MCF 10A (cell line): ENCODE measurements around the gene PTCD3. TPM values are rescaled to one million over a fixed set of nuclear protein-coding genes. Genes with fewer than 3 reads are reported as not detected.

ENCODE experiments used
- BruUV-seq: library from RNA; stranded (reverse); fragments of 400-500 nt; replicated peaks from 2 replicates; lab custom pipeline; 2021; lab: Mats Ljungman, UMichigan
- CTCF ChIA-PET: fragments of 300-600 bp; sonication (Branson Sonifier 250); formaldehyde crosslinking; extraction: SDS; loops from one replicate; lab custom pipeline; 2021; ENCODE audit warnings: antibody characterized with exemption, inconsistent platforms; lab: Yijun Ruan, JAX
- POLR2A ChIA-PET: fragments of 300-600, 350-650 bp; sonication (Branson Sonifier 250); formaldehyde crosslinking; extraction: SDS; loops from one replicate; lab custom pipeline; 2020; ENCODE audit warnings: antibody characterized with exemption, inconsistent platforms; lab: Yijun Ruan, JAX
- DNase-seq: peaks from one replicate; pipeline ENCODE4 v3.0.0-alpha.2; 2018; ENCODE audit not compliant: unreplicated experiment
- H3K27ac Mint-ChIP-seq: one replicate; pipeline ENCODE4 v1.8.0; 2022; ENCODE audit warnings: mild to moderate bottlenecking, low read depth, mixed read lengths; ENCODE audit not compliant: unreplicated experiment
- H3K27me3 Mint-ChIP-seq: one replicate; pipeline ENCODE4 v1.8.0; 2022; ENCODE audit warnings: mixed read lengths; ENCODE audit not compliant: insufficient read depth, unreplicated experiment
- H3K36me3 Mint-ChIP-seq: one replicate; pipeline ENCODE4 v1.8.0; 2022; ENCODE audit warnings: mild to moderate bottlenecking, moderate library complexity, mixed read lengths; ENCODE audit not compliant: insufficient read depth, unreplicated experiment
- H3K4me1 Mint-ChIP-seq: one replicate; pipeline ENCODE4 v1.8.0; 2022; ENCODE audit warnings: mixed read lengths; ENCODE audit not compliant: insufficient read depth, unreplicated experiment
- H3K4me3 Mint-ChIP-seq: one replicate; pipeline ENCODE4 v1.8.0; 2022; ENCODE audit warnings: mild to moderate bottlenecking, moderate library complexity, mixed read lengths; ENCODE audit not compliant: unreplicated experiment
- H3K9me3 Mint-ChIP-seq: one replicate; pipeline ENCODE4 v1.8.0; 2022; ENCODE audit warnings: mixed read lengths; ENCODE audit not compliant: unreplicated experiment
- intact Hi-C: fragments of 100-400 bp; cut with micrococcal nuclease; formaldehyde crosslinking; loops from 2 replicates; pipeline ENCODE4 v1.14.1; 2022
- total RNA-seq: library from RNA; stranded (reverse); gene quantifications from 2 replicates; pipeline ENCODE4 v1.2.3, GENCODE V29; 2022
- TF ChIP-seq, protein P1 (sequence below): fragments of 200-600 bp; IDR thresholded peaks from one replicate; pipeline ENCODE4 v1.8.0; 2022; ENCODE audit warnings: antibody characterized with exemption, mild to moderate bottlenecking; ENCODE audit not compliant: unreplicated experiment

Gene PTCD3
- total RNA-seq, 1 experiment from 2014 or later: 95.3 TPM

DNA sequence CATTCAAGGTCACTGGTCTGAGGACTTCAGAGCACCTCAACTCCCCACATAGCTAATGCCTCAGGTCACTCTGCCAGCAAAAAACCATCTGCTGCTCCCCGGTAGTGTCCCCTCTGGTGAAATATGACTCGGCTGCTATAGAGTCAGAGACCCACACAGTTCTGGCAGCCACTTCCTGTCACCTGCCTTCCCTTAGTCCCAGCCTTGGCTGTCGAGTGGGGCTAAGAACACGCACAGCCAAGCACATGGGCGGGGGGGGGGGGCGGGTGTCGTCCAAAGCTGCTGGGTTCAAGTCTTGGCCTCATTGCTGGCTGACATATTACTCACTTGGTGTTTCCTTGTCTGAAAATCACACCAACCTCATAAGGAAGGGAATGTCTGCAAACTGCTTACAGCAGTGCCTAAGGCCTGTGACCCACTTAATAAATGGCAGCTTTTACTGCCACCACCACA, 37.9 kb upstream of the PTCD3 start:
- Mint-ChIP-seq H3K27me3 (no peaks in the 10 kb centered on the region), H3K27ac (no peak overlapping the region), H3K4me3 (no peak overlapping the region), H3K36me3 (peaks cover 74% of the 10 kb centered on the region), H3K4me1 (peaks cover 10% of the 10 kb centered on the region), H3K9me3 (no peaks in the 10 kb centered on the region)
- intact Hi-C loops: no loop called here
- POLR2A ChIA-PET: interaction anchor here (0.5 to 1.3 kb wide), 3 partner anchors 8 to 312 kb away, joined by 3 to 5 read pairs (median 3); no protein-coding TSS in a partner anchor
- CTCF ChIA-PET: interaction anchor here (1.1 kb wide), 2 partner anchors 9 to 12 kb away, joined by 3 to 6 read pairs; no protein-coding TSS in a partner anchor
- TF ChIP-seq, protein P1, sequence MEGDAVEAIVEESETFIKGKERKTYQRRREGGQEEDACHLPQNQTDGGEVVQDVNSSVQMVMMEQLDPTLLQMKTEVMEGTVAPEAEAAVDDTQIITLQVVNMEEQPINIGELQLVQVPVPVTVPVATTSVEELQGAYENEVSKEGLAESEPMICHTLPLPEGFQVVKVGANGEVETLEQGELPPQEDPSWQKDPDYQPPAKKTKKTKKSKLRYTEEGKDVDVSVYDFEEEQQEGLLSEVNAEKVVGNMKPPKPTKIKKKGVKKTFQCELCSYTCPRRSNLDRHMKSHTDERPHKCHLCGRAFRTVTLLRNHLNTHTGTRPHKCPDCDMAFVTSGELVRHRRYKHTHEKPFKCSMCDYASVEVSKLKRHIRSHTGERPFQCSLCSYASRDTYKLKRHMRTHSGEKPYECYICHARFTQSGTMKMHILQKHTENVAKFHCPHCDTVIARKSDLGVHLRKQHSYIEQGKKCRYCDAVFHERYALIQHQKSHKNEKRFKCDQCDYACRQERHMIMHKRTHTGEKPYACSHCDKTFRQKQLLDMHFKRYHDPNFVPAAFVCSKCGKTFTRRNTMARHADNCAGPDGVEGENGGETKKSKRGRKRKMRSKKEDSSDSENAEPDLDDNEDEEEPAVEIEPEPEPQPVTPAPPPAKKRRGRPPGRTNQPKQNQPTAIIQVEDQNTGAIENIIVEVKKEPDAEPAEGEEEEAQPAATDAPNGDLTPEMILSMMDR: no peak
- DNase-seq: no peak
- no TSS peak for BruUV-seq

DNA sequence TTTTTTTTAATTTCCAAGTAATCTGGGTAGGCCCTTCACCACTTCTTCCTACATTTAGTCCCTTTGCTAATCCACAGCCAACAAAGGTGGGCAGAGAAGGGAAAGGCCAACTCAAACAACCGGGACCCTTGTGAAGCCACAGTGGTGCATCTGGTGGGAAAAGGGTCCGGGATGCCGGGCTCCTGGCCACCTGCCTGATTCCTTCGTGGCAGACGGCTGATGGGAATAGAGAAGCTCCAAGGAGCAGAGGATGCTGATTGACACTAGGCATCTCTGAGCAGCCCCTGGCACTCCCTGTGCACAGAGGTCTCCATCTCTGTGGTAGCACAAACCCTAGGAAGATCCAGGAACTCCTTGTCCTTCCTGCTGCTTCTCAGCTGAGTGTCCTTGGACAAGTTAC, 37.4 kb upstream of the PTCD3 start:
- Mint-ChIP-seq H3K9me3 (no peaks in the 10 kb centered on the region), H3K27me3 (no peaks in the 10 kb centered on the region), H3K36me3 (peaks cover 74% of the 10 kb centered on the region), H3K27ac (no peak overlapping the region), H3K4me1 (peaks cover 10% of the 10 kb centered on the region), H3K4me3 (no peak overlapping the region)
- intact Hi-C loops: no loop called here
- BruUV-seq: no TSS peak
- DNase-seq: no peak
- CTCF ChIA-PET: no interaction called here
- POLR2A ChIA-PET: interaction anchor here (1.3 kb wide), 1 partner anchor 8 kb away, joined by 5 read pairs; no protein-coding TSS in a partner anchor
- TF ChIP-seq, protein P1: no peak

DNA sequence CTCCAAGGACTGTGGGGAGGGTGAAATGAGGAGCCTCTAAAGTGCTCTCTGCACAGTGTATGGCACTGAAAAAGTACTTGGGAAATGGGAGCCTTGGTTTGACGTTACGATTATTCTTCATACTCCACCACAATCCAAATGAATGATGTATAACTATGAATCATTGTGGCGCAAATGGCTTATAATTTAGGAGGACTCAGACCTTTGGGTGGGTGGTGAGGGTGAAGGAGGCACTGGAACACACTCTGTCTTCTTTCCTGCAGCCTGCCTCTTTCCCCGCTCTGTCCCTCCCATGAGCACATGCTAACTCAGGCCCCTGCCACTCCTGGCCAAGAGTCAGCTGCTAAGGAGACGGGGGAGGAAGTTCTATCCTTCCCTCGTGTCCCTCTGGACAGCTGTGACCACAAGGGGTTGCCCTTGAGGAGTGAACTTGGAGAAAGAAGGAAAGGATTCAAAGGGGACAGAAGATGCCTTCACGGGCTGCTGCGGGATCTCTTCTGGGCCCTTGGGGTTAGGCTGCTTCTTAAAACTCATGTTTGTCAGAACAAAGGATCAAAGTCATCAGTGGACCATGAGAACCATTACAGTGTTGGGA, 36.8 kb upstream of the PTCD3 start:
- Mint-ChIP-seq H3K4me1 (peaks cover 5% of the 10 kb centered on the region), H3K36me3 (peaks cover 71% of the 10 kb centered on the region), H3K27ac (no peak overlapping the region), H3K9me3 (no peaks in the 10 kb centered on the region), H3K27me3 (no peaks in the 10 kb centered on the region), H3K4me3 (no peak overlapping the region)
- DNase-seq: no peak
- ChIA-PET POLR2A (no interaction called here), CTCF (no interaction called here)
- TF ChIP-seq, protein P1: no peak
- intact Hi-C loops: no loop called here
- BruUV-seq: no TSS peak

DNA sequence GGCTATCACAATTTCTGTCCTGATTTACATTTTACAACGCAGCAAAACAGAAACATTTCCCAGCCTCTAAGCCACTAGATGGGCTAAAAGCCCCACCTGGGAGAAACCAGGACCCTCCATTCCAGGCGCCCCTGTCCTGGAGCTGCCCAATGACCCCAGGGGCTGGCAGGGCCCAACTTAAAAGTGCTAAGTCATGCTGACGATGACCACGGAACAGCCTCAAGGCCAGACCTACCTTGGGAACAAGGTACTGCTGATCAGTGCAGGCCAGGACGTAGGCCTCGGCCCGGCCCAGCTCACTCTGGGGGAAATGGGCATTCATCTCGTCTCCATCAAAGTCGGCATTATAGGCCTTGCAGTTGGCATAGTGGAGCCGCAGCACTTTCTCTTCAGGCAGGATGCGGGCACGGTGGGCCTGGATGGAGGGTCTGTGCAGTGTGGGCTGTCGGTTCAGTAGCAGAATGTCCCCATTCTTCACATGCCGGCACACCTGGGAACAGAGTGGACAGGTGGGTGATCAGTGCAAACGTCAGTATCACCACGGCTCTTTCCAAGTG, 36.2 kb upstream of the PTCD3 start:
- H3K27ac Mint-ChIP-seq: no peak overlapping the region
- H3K36me3 Mint-ChIP-seq: peaks cover 69% of the 10 kb centered on the region
- H3K9me3 Mint-ChIP-seq: no peaks in the 10 kb centered on the region
- no TSS peak for BruUV-seq
- CTCF ChIA-PET: interaction anchor here (0.7 kb wide), 1 partner anchor 341 kb away, joined by 4 read pairs; no protein-coding TSS in a partner anchor
- TF ChIP-seq, protein P1: no peak
- no peaks in the 10 kb centered on the region for H3K4me1 Mint-ChIP-seq
- DNase-seq: no peak
- POLR2A ChIA-PET: no interaction called here
- H3K27me3 Mint-ChIP-seq: no peaks in the 10 kb centered on the region
- H3K4me3 Mint-ChIP-seq: no peak overlapping the region
- intact Hi-C loops: no loop called here
